ENCODE measurements around the gene SYCN. TPM values are rescaled to one million over a fixed set of nuclear protein-coding genes. Genes with fewer than 3 reads are reported as not detected.

The SYCN gene, protein sequence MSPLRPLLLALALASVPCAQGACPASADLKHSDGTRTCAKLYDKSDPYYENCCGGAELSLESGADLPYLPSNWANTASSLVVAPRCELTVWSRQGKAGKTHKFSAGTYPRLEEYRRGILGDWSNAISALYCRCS
- total RNA-seq (ENCODE audit: unreplicated experiment) = not detected
- long read RNA-seq = 0 reads

DNA sequence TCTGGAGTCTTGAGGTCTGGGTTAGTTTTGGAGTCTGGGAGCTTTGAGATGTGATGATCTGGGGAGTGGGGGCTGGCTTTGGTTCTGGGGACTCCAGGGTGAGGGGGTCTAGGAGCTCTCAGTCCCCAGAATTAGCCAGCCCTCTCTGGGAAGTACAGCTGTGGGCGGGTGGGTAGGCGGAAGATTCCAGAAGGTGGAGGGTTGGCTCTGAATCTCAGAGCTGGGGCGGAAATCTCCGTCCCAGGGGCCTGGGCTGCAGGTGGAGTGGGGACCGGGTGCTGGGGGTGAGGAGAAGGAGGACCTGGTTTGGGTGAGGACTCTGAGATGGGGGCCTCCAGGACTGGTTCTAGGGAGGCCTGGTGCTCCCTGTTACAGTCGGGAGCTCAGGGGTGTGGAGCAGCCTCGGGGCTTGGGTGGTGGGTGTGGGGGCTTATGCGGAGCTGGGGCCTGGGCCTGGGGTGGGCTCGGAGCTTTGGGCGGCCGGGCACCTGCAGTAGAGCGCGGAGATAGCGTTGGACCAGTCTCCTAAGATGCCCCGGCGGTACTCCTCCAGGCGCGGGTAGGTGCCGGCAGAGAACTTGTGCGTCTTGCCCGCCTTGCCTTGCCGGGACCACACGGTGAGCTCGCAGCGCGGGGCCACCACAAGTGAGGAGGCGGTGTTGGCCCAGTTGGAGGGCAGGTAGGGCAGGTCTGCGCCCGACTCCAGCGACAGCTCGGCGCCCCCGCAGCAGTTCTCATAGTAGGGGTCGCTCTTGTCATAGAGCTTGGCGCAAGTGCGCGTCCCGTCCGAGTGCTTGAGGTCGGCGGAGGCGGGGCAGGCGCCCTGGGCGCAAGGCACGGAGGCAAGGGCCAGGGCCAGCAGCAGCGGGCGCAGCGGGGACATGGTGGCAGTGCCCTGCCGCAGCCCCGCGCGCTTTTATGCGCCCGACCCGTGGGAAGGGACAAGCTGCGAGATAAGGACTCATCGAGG, at the start of gene SYCN:
SYCN (minus strand) TSS at position 892 of the 970 bp plus-strand sequence; CDS start at position 883, 9 bp downstream.
- TF ChIP-seq, protein P1, sequence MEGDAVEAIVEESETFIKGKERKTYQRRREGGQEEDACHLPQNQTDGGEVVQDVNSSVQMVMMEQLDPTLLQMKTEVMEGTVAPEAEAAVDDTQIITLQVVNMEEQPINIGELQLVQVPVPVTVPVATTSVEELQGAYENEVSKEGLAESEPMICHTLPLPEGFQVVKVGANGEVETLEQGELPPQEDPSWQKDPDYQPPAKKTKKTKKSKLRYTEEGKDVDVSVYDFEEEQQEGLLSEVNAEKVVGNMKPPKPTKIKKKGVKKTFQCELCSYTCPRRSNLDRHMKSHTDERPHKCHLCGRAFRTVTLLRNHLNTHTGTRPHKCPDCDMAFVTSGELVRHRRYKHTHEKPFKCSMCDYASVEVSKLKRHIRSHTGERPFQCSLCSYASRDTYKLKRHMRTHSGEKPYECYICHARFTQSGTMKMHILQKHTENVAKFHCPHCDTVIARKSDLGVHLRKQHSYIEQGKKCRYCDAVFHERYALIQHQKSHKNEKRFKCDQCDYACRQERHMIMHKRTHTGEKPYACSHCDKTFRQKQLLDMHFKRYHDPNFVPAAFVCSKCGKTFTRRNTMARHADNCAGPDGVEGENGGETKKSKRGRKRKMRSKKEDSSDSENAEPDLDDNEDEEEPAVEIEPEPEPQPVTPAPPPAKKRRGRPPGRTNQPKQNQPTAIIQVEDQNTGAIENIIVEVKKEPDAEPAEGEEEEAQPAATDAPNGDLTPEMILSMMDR (IDR thresholded peaks at IDR 0.05; ENCODE audit: partially characterized antibody, unreplicated experiment) = no peak
- Mint-ChIP-seq H3K4me3 (ENCODE audit: unreplicated experiment) (no peak within 1 kb of the TSS), H3K27me3 (ENCODE audit: unreplicated experiment) (peaks cover 5% of the 10 kb centered on the region), H3K4me1 (ENCODE audit: low read depth, unreplicated experiment) (peaks cover 11% of the 10 kb centered on the region), H3K9me3 (ENCODE audit: unreplicated experiment) (no peaks in the 10 kb centered on the region), H3K36me3 (ENCODE audit: unreplicated experiment) (no peaks in the 10 kb centered on the region), H3K27ac (ENCODE audit: unreplicated experiment) (no peak within 1 kb of the TSS)
- DNase-seq = no peak

DNA sequence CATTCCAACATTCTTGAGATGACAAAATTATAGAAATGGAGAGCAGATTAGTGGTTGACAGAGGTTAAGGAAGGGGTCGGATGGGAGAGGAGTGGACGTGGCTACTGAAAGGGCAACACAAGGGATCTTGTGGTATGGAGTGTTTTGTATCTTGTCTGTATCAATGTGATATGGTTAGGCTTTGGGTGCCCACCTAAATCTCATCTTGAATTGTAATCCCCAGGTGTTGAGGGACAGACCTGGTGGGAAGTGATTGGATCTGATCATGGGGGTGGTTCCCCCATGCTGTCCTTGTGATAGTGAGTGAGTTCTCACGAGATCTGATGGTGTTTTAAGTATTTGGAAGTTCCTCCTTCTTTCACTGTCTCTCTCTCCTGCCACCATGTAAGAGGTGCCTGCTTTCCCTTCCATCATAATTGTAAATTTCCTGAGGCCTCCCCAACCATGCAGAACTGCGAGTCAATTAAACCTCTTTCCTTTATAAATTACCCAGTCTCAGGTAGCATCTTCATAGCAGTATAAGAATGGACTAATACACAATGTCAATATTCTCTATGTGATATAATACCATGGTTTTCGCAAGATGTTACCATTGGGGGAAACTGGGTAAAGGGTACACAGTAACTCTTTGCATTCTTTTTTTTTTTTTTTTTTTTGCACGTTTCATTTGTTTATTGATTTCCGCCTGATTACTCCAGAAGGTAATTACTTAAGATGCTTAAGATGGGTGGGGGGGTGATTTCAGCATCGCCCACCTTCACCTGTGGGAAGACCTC, 49.5 kb upstream of the SYCN start:
- Mint-ChIP-seq H3K27me3 (ENCODE audit: unreplicated experiment) (peaks cover 6% of the 10 kb centered on the region), H3K27ac (ENCODE audit: unreplicated experiment) (no peak overlapping the region), H3K4me1 (ENCODE audit: low read depth, unreplicated experiment) (no peaks in the 10 kb centered on the region), H3K4me3 (ENCODE audit: unreplicated experiment) (no peak overlapping the region), H3K9me3 (ENCODE audit: unreplicated experiment) (peaks cover 4% of the 10 kb centered on the region), H3K36me3 (ENCODE audit: unreplicated experiment) (no peaks in the 10 kb centered on the region)
- DNase-seq = no peak
- TF ChIP-seq, protein P1 (IDR thresholded peaks at IDR 0.05; ENCODE audit: partially characterized antibody, unreplicated experiment) = no peak

DNA sequence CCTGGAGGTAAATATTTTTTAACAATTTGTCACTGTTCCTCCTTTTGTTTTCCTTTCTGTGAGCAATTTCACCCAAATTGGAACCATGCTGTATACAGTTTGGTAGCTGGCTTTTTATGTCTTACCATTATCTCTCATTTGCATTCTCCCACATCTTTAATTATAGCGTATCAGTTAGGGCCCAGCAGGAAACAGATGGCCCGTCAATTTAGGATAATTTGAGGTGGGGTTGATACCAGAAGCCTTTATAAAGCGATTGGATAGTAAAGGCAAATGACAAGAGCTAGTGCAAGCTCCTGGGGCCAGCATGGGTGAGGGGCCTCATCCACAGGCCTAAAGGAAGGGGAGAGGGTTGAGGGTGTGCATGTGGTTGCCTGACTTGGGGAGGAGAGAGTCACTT, 48.4 kb upstream of the SYCN start:
- Mint-ChIP-seq H3K27ac (ENCODE audit: unreplicated experiment) (no peak overlapping the region), H3K36me3 (ENCODE audit: unreplicated experiment) (no peaks in the 10 kb centered on the region), H3K9me3 (ENCODE audit: unreplicated experiment) (peaks cover 4% of the 10 kb centered on the region), H3K4me3 (ENCODE audit: unreplicated experiment) (no peak overlapping the region), H3K27me3 (ENCODE audit: unreplicated experiment) (peaks cover 6% of the 10 kb centered on the region), H3K4me1 (ENCODE audit: low read depth, unreplicated experiment) (no peaks in the 10 kb centered on the region)
- TF ChIP-seq, protein P1 (IDR thresholded peaks at IDR 0.05; ENCODE audit: partially characterized antibody, unreplicated experiment) = no peak
- no peak for DNase-seq

DNA sequence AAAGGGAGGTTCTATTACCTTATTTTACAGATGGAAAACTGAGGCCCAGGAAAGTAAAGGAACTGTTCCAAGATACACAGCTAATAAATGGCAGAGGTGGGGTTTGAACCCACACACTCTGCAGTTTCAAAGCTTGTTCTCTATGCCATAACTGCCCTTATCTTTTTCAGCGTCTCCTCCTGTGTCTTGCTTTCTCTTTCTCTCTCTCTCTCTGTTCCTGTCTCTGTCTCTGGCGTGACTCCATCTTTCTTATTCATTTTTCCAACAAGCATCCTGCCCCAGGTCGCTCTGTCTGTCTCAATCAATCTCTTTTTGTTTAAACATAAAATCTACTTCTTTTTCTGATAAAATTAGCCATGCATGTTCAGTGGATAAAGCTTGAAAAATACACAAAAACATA, 47.8 kb upstream of the SYCN start:
- TF ChIP-seq, protein P1 (IDR thresholded peaks at IDR 0.05; ENCODE audit: partially characterized antibody, unreplicated experiment) = no peak
- Mint-ChIP-seq H3K27me3 (ENCODE audit: unreplicated experiment) (peaks cover 6% of the 10 kb centered on the region), H3K36me3 (ENCODE audit: unreplicated experiment) (no peaks in the 10 kb centered on the region), H3K27ac (ENCODE audit: unreplicated experiment) (no peak overlapping the region), H3K4me1 (ENCODE audit: low read depth, unreplicated experiment) (no peaks in the 10 kb centered on the region), H3K4me3 (ENCODE audit: unreplicated experiment) (no peak overlapping the region), H3K9me3 (ENCODE audit: unreplicated experiment) (peaks cover 2% of the 10 kb centered on the region)
- no peak for DNase-seq
